Measurements from ENCODE around the gene TMEM91.
"Not testable (repeated sequence)": the region's sequence is repeated elsewhere in the genome, so short reads cannot be mapped to it uniquely, and the experiment has no call there.

TMEM91 gene

GRCh38 chr19:41339936-41340335 is 36.4 kb upstream of the TMEM91 start:
- Histone ChIP-seq H3K9me3 (ENCODE audit: insufficient read depth, low read depth, low read length) (no peaks in the 10 kb centered on the region), H3K27ac (ENCODE audit: low read length) (no peak overlapping the region), H3K4me3 (ENCODE audit: low read length) (no peak overlapping the region), H3K4me1 (ENCODE audit: insufficient read depth, low read length) (no peaks in the 10 kb centered on the region), H3K27me3 (ENCODE audit: insufficient read depth, low read length) (no peaks in the 10 kb centered on the region), H3K36me3 (ENCODE audit: insufficient read depth, low read depth, low read length) (no peaks in the 10 kb centered on the region), H3K9ac (ENCODE audit: low read depth, low read length) (no peak overlapping the region; the same call in 1 of the 2 replicates)

GRCh38 chr19:41341669-41342490 is 34.5 kb upstream of the TMEM91 start:
- Histone ChIP-seq H3K27me3 (ENCODE audit: insufficient read depth, low read length) (no peaks in the 10 kb centered on the region), H3K36me3 (ENCODE audit: insufficient read depth, low read depth, low read length) (no peaks in the 10 kb centered on the region), H3K27ac (ENCODE audit: low read length) (no peak overlapping the region), H3K4me1 (ENCODE audit: insufficient read depth, low read length) (no peaks in the 10 kb centered on the region), H3K9ac (ENCODE audit: low read depth, low read length) (no peak overlapping the region), H3K9me3 (ENCODE audit: insufficient read depth, low read depth, low read length) (no peaks in the 10 kb centered on the region), H3K4me3 (ENCODE audit: low read length) (no peak overlapping the region)

- no peaks in the 10 kb centered on the region for H3K4me1 ChIP-seq (ENCODE audit: insufficient read depth, low read length)
- no peak overlapping the region for H3K4me3 ChIP-seq (ENCODE audit: low read length)
- H3K9ac ChIP-seq (ENCODE audit: low read depth, low read length), result no peak overlapping the region
- H3K27me3 ChIP-seq (ENCODE audit: insufficient read depth, low read length), result peaks cover 1% of the 10 kb centered on the region; the same call in 1 of the 2 replicates
- no peaks in the 10 kb centered on the region for H3K36me3 ChIP-seq (ENCODE audit: insufficient read depth, low read depth, low read length)
- no peak overlapping the region for H3K27ac ChIP-seq (ENCODE audit: low read length)
- no peaks in the 10 kb centered on the region for H3K9me3 ChIP-seq (ENCODE audit: insufficient read depth, low read depth, low read length)
Observed at GRCh38 chr19:41344162-41344561, 32.2 kb upstream of the TMEM91 start.

- not testable (repeated sequence) for H3K4me3 ChIP-seq (ENCODE audit: low read length); H3K36me3 ChIP-seq (ENCODE audit: insufficient read depth, low read depth, low read length); H3K9ac ChIP-seq (ENCODE audit: low read depth, low read length)
Observed at GRCh38 chr19:41346916-41347315, 29.4 kb upstream of the TMEM91 start.

GRCh38 chr19:41350735-41351338 is 25.5 kb upstream of the TMEM91 start:
- Histone ChIP-seq H3K9me3 (ENCODE audit: insufficient read depth, low read depth, low read length) (no peaks in the 10 kb centered on the region), H3K27ac (ENCODE audit: low read length) (no peak overlapping the region), H3K4me1 (ENCODE audit: insufficient read depth, low read length) (peaks cover 4% of the 10 kb centered on the region; the same call in 1 of the 2 replicates), H3K9ac (ENCODE audit: low read depth, low read length) (no peak overlapping the region), H3K4me3 (ENCODE audit: low read length) (peak overlapping the region; percentile 72), H3K36me3 (ENCODE audit: insufficient read depth, low read depth, low read length) (no peaks in the 10 kb centered on the region), H3K27me3 (ENCODE audit: insufficient read depth, low read length) (peaks cover 55% of the 10 kb centered on the region)

More at GRCh38 chr19:41346916-41347315, 29.4 kb upstream of the TMEM91 start:
- H3K4me1 ChIP-seq (ENCODE audit: insufficient read depth, low read length); H3K9me3 ChIP-seq (ENCODE audit: insufficient read depth, low read depth, low read length); H3K27ac ChIP-seq (ENCODE audit: low read length): not testable (repeated sequence)
- peaks cover 29% of the 10 kb centered on the region for H3K27me3 ChIP-seq (ENCODE audit: insufficient read depth, low read length)

GRCh38 chr19:41351339-41352245 is 24.7 kb upstream of the TMEM91 start:
- Histone ChIP-seq H3K36me3 (ENCODE audit: insufficient read depth, low read depth, low read length) (no peaks in the 10 kb centered on the region), H3K27ac (ENCODE audit: low read length) (no peak overlapping the region), H3K9ac (ENCODE audit: low read depth, low read length) (no peak overlapping the region), H3K9me3 (ENCODE audit: insufficient read depth, low read depth, low read length) (no peaks in the 10 kb centered on the region), H3K27me3 (ENCODE audit: insufficient read depth, low read length) (peaks cover 55% of the 10 kb centered on the region), H3K4me1 (ENCODE audit: insufficient read depth, low read length) (peaks cover 4% of the 10 kb centered on the region; the same call in 1 of the 2 replicates), H3K4me3 (ENCODE audit: low read length) (peak overlapping the region; percentile 72)

- peaks cover 4% of the 10 kb centered on the region; the same call in 1 of the 2 replicates for H3K4me1 ChIP-seq (ENCODE audit: insufficient read depth, low read length)
- H3K27ac ChIP-seq (ENCODE audit: low read length), result no peak overlapping the region
Observed at GRCh38 chr19:41352279-41352608, 24.1 kb upstream of the TMEM91 start.

GRCh38 chr19:41352609-41353465 is 23.5 kb upstream of the TMEM91 start:
- Histone ChIP-seq H3K4me1 (ENCODE audit: insufficient read depth, low read length) (peaks cover 4% of the 10 kb centered on the region; the same call in 1 of the 2 replicates), H3K4me3 (ENCODE audit: low read length) (peak overlapping the region; percentile 72), H3K36me3 (ENCODE audit: insufficient read depth, low read depth, low read length) (no peaks in the 10 kb centered on the region), H3K27me3 (ENCODE audit: insufficient read depth, low read length) (peaks cover 55% of the 10 kb centered on the region), H3K27ac (ENCODE audit: low read length) (no peak overlapping the region), H3K9me3 (ENCODE audit: insufficient read depth, low read depth, low read length) (no peaks in the 10 kb centered on the region), H3K9ac (ENCODE audit: low read depth, low read length) (peak overlapping the region; percentile 58; the same call in 1 of the 2 replicates)

More at GRCh38 chr19:41352279-41352608, 24.1 kb upstream of the TMEM91 start:
- peaks cover 55% of the 10 kb centered on the region for H3K27me3 ChIP-seq (ENCODE audit: insufficient read depth, low read length)
- peak overlapping the region; percentile 72 for H3K4me3 ChIP-seq (ENCODE audit: low read length)
- H3K36me3 ChIP-seq (ENCODE audit: insufficient read depth, low read depth, low read length), result no peaks in the 10 kb centered on the region
- H3K9me3 ChIP-seq (ENCODE audit: insufficient read depth, low read depth, low read length), result no peaks in the 10 kb centered on the region
- no peak overlapping the region for H3K9ac ChIP-seq (ENCODE audit: low read depth, low read length)

GRCh38 chr19:41353466-41354342 is 22.6 kb upstream of the TMEM91 start, which contains the start of gene TGFB1:
TSS of gene TGFB1 (minus strand) at chr19:41353922. CDS start at chr19:41353044, 878 bp downstream.
- Histone ChIP-seq H3K4me1 (ENCODE audit: insufficient read depth, low read length) (peaks cover 4% of the 10 kb centered on the region; the same call in 1 of the 2 replicates), H3K4me3 (ENCODE audit: low read length) (peak within 1 kb of the TSS; percentile 72), H3K9me3 (ENCODE audit: insufficient read depth, low read depth, low read length) (no peaks in the 10 kb centered on the region), H3K27me3 (ENCODE audit: insufficient read depth, low read length) (peaks cover 55% of the 10 kb centered on the region), H3K27ac (ENCODE audit: low read length) (no peak within 1 kb of the TSS), H3K36me3 (ENCODE audit: insufficient read depth, low read depth, low read length) (no peaks in the 10 kb centered on the region), H3K9ac (ENCODE audit: low read depth, low read length) (peak within 1 kb of the TSS; percentile 58; the same call in 1 of the 2 replicates)

- Histone ChIP-seq H3K27me3 (ENCODE audit: insufficient read depth, low read length) (peaks cover 51% of the 10 kb centered on the region), H3K9ac (ENCODE audit: low read depth, low read length) (no peak overlapping the region), H3K4me1 (ENCODE audit: insufficient read depth, low read length) (peaks cover 4% of the 10 kb centered on the region; the same call in 1 of the 2 replicates), H3K9me3 (ENCODE audit: insufficient read depth, low read depth, low read length) (no peaks in the 10 kb centered on the region), H3K27ac (ENCODE audit: low read length) (no peak overlapping the region), H3K4me3 (ENCODE audit: low read length) (peak overlapping the region; percentile 72), H3K36me3 (ENCODE audit: insufficient read depth, low read depth, low read length) (no peaks in the 10 kb centered on the region)
Observed at GRCh38 chr19:41354343-41354953, 21.9 kb upstream of the TMEM91 start.

Data from iPS-20b (cell line).